IMR-90 (cell line): Measurements from ENCODE around the gene LGALS1.

ENCODE experiments used
- CTCF ChIP-seq: conservative IDR thresholded peaks from 2 replicates; pipeline ENCODE4 v1.5.1; 2012; ENCODE audit warnings: mild to moderate bottlenecking, low read depth, low read length, improper control_type of control experiment
- RCOR1 ChIP-seq: IDR thresholded peaks from 2 replicates; pipeline ENCODE4 v1.6.1; 2012; ENCODE audit warnings: mild to moderate bottlenecking, low read length, improper control_type of control experiment; ENCODE audit not compliant: insufficient replicate concordance

GRCh38 chr22:37632174-37633088 is 43.0 kb upstream of the LGALS1 start:
- TF ChIP-seq CTCF = no peak
- no peak for TF ChIP-seq RCOR1
